ENCODE measurements around the gene APBB2. TPM values are rescaled to one million over a fixed set of nuclear protein-coding genes. Genes with fewer than 3 reads are reported as not detected.

APBB2 gene
- total RNA-seq, 2 donors from 2014 or later: 56.1 to 64.8 TPM

- no peaks in the 10 kb centered on the region for H3K9me3 ChIP-seq (ENCODE audit: control insufficient read depth, low read length)
- H3K36me3 ChIP-seq (ENCODE audit: control insufficient read depth, insufficient read depth, low read length): peaks cover 17% of the 10 kb centered on the region
- no peaks in the 10 kb centered on the region for H3K27me3 ChIP-seq (ENCODE audit: control insufficient read depth, insufficient read depth, low read length, poor library complexity, severe bottlenecking)
- H3K4me1 ChIP-seq (ENCODE audit: control insufficient read depth, insufficient read depth, low read length): peaks cover 4% of the 10 kb centered on the region
- no peak overlapping the region for H3K9ac ChIP-seq (ENCODE audit: extremely low read depth, low read length, poor library complexity, severe bottlenecking)
- TF ChIP-seq CTCF (conservative IDR thresholded peaks at IDR 0.05): no peak
- H3K36me3 Mint-ChIP-seq (ENCODE audit: low read depth): peaks cover 41% of the 10 kb centered on the region
- H3K27ac ChIP-seq (ENCODE audit: low read depth, low read length): no peak overlapping the region
- no peaks in the 10 kb centered on the region for H3K9me3 Mint-ChIP-seq
- no peak overlapping the region for H3K4me3 ChIP-seq (ENCODE audit: low read length)
- peak overlapping the region; percentile 40 for H3K27ac Mint-ChIP-seq
- peaks cover 7% of the 10 kb centered on the region for H3K4me1 Mint-ChIP-seq
- no peaks in the 10 kb centered on the region for H3K27me3 Mint-ChIP-seq (ENCODE audit: insufficient read depth)
- 95 to 96% methylated on average over 7 of the region's 7 CpGs for WGBS, 2 experiments (ENCODE audit: insufficient coverage in 1 of 2, insufficient read length in 1 of 2)
- DNase-seq: no peak
- H3K4me3 Mint-ChIP-seq: no peak overlapping the region
Measured at GRCh38 chr4:40886931-40887763, 327.2 kb downstream of the APBB2 start.

- Histone ChIP-seq H3K36me3 (ENCODE audit: control insufficient read depth, insufficient read depth, low read length) (peaks cover 3% of the 10 kb centered on the region), H3K27me3 (ENCODE audit: control insufficient read depth, insufficient read depth, low read length, poor library complexity, severe bottlenecking) (no peaks in the 10 kb centered on the region), H3K4me3 (ENCODE audit: low read length) (no peak overlapping the region), H3K9ac (ENCODE audit: extremely low read depth, low read length, poor library complexity, severe bottlenecking) (no peak overlapping the region), H3K4me1 (ENCODE audit: control insufficient read depth, insufficient read depth, low read length) (peaks cover 22% of the 10 kb centered on the region), H3K27ac (ENCODE audit: low read depth, low read length) (no peak overlapping the region), H3K9me3 (ENCODE audit: control insufficient read depth, low read length) (no peaks in the 10 kb centered on the region)
- H3K9me3 Mint-ChIP-seq: no peaks in the 10 kb centered on the region
- peaks cover 38% of the 10 kb centered on the region for H3K4me1 Mint-ChIP-seq
- DNase-seq: no peak
- H3K36me3 Mint-ChIP-seq (ENCODE audit: low read depth): peaks cover 33% of the 10 kb centered on the region
- 89 to 92% methylated on average over 4 of the region's 4 CpGs for WGBS, 2 experiments (ENCODE audit: insufficient coverage in 1 of 2, insufficient read length in 1 of 2)
- H3K4me3 Mint-ChIP-seq: no peak overlapping the region
- no peaks in the 10 kb centered on the region for H3K27me3 Mint-ChIP-seq (ENCODE audit: insufficient read depth)
- TF ChIP-seq CTCF (conservative IDR thresholded peaks at IDR 0.05): no peak
- peak overlapping the region; percentile 20 for H3K27ac Mint-ChIP-seq
Measured at GRCh38 chr4:40881851-40882250, 332.5 kb downstream of the APBB2 start.

- H3K4me3 ChIP-seq (ENCODE audit: low read length): no peak overlapping the region
- H3K27me3 Mint-ChIP-seq (ENCODE audit: insufficient read depth): no peaks in the 10 kb centered on the region
- no peaks in the 10 kb centered on the region for H3K9me3 Mint-ChIP-seq
- no peaks in the 10 kb centered on the region for H3K27me3 ChIP-seq (ENCODE audit: control insufficient read depth, insufficient read depth, low read length, poor library complexity, severe bottlenecking)
- TF ChIP-seq CTCF (conservative IDR thresholded peaks at IDR 0.05): no peak
- H3K4me1 Mint-ChIP-seq: peaks cover 42% of the 10 kb centered on the region
- no peak for DNase-seq
- no peak overlapping the region for H3K27ac ChIP-seq (ENCODE audit: low read depth, low read length)
- no peak overlapping the region for H3K9ac ChIP-seq (ENCODE audit: extremely low read depth, low read length, poor library complexity, severe bottlenecking)
- peaks cover 28% of the 10 kb centered on the region for H3K4me1 ChIP-seq (ENCODE audit: control insufficient read depth, insufficient read depth, low read length)
- peaks cover 3% of the 10 kb centered on the region for H3K36me3 ChIP-seq (ENCODE audit: control insufficient read depth, insufficient read depth, low read length)
- H3K27ac Mint-ChIP-seq: peak overlapping the region; percentile 77
- peaks cover 33% of the 10 kb centered on the region for H3K36me3 Mint-ChIP-seq (ENCODE audit: low read depth)
- no peak overlapping the region for H3K4me3 Mint-ChIP-seq
- WGBS, 2 experiments (ENCODE audit: insufficient coverage in 1 of 2, insufficient read length in 1 of 2): 90 to 100% methylated on average over 1 to 2 of the region's 2 CpGs
- no peaks in the 10 kb centered on the region for H3K9me3 ChIP-seq (ENCODE audit: control insufficient read depth, low read length)
Measured at GRCh38 chr4:40881096-40881495, 333.2 kb downstream of the APBB2 start.

Measured in endodermal cell (in vitro differentiated cells).